A673 (cell line): ENCODE data around the gene VWA8. TPM values are rescaled to one million over a fixed set of nuclear protein-coding genes. Genes with fewer than 3 reads are reported as not detected.
"Not testable (repeated sequence)": the region's sequence is repeated elsewhere in the genome, so short reads cannot be mapped to it uniquely, and the experiment has no call there.

Source experiments
- BruUV-seq: library from RNA; stranded (reverse); fragments of 400-500 nt; replicated peaks from 2 replicates; lab custom pipeline; 2021; lab: Mats Ljungman, UMichigan
- CTCF ChIA-PET: fragments of 300-600 bp; sonication (Branson Sonifier 250); formaldehyde crosslinking; loops from one replicate; lab custom pipeline; 2022; ENCODE audit warnings: antibody characterized with exemption; lab: Charles Lee
- POLR2A ChIA-PET: fragments of 300-600 bp; sonication (Branson Sonifier 250); formaldehyde crosslinking; loops from one replicate; lab custom pipeline; 2022; ENCODE audit warnings: antibody characterized with exemption; ENCODE audit not compliant: low non-redundant PET; lab: Charles Lee
- DNase-seq: peaks from one replicate; pipeline ENCODE4 v3.0.0-alpha.2; 2015; ENCODE audit warnings: low spot score
- H3K27ac ChIP-seq: fragments of 200-600 bp; sonication (generic); 2 replicates; pipeline ENCODE4 v1.5.1; 2016; ENCODE audit warnings: mixed run types, low read depth, mild to moderate bottlenecking, mixed read lengths, antibody characterized with exemption, low read length; ENCODE audit not compliant: poor library complexity, severe bottlenecking
- H3K27me3 ChIP-seq: fragments of 200-600 bp; sonication (generic); replicated peaks from 2 replicates; pipeline ENCODE4 v1.6.1; 2017; ENCODE audit warnings: mixed run types, low read depth, mild to moderate bottlenecking, mixed read lengths, antibody characterized with exemption, low read length; ENCODE audit not compliant: insufficient read depth, poor library complexity
- H3K36me3 ChIP-seq: fragments of 200-600 bp; sonication (generic); 2 replicates; pipeline ENCODE4 v1.6.1; 2016; ENCODE audit warnings: mixed run types, mild to moderate bottlenecking, mixed read lengths, antibody characterized with exemption, low read length; ENCODE audit not compliant: insufficient read depth, poor library complexity, severe bottlenecking
- H3K4me1 ChIP-seq: fragments of 200-600 bp; sonication (generic); 2 replicates; pipeline ENCODE4 v1.6.1; 2017; ENCODE audit warnings: mixed run types, mild to moderate bottlenecking, mixed read lengths, antibody characterized with exemption, low read length; ENCODE audit not compliant: insufficient read depth, poor library complexity, severe bottlenecking
- H3K4me3 ChIP-seq: fragments of 200-600 bp; sonication (generic); 2 replicates; pipeline ENCODE4 v1.5.1; 2016; ENCODE audit warnings: low read depth, mixed run types, mild to moderate bottlenecking, mixed read lengths, low read length; ENCODE audit not compliant: poor library complexity, severe bottlenecking
- H3K9me3 ChIP-seq: fragments of 200-600 bp; sonication (generic); 2 replicates; pipeline ENCODE4 v1.6.1; 2016; ENCODE audit warnings: mixed run types, low read depth, mild to moderate bottlenecking, mixed read lengths, antibody characterized with exemption, low read length; ENCODE audit not compliant: poor library complexity, severe bottlenecking
- CTCF ChIP-seq: fragments of 300-800, 200-600 bp; sonication (generic); conservative IDR thresholded peaks from 2 replicates; pipeline ENCODE4 v1.5.1; 2017; ENCODE audit warnings: low read depth, mild to moderate bottlenecking, antibody characterized with exemption, low read length, moderate library complexity, mixed read lengths
- EZH2 ChIP-seq: fragments of 200-600 bp; sonication (generic); IDR thresholded peaks from 2 replicates; pipeline ENCODE4 v1.6.1; 2017; ENCODE audit warnings: borderline replicate concordance, low read depth, mild to moderate bottlenecking, mixed read lengths, antibody characterized with exemption, low read length; ENCODE audit not compliant: poor library complexity, severe bottlenecking
- intact Hi-C: fragments of 100-400 bp; cut with micrococcal nuclease; formaldehyde crosslinking; loops from one replicate; pipeline ENCODE4 v1.10.0; 2022; ENCODE audit not compliant: unreplicated experiment
- total RNA-seq: library from RNA; stranded (reverse); gene quantifications from 2 replicates; pipeline ENCODE4 v1.2.3, GENCODE V29; 2021

The VWA8 gene
- total RNA-seq, 1 experiment from 2014 or later, result 18.5 TPM

GRCh38 chr13:41639237-41639904 is 321.5 kb downstream of the VWA8 start:
- H3K27me3 ChIP-seq, result no peaks in the 10 kb centered on the region
- DNase-seq, result no peak
- H3K9me3 ChIP-seq, result no peaks in the 10 kb centered on the region
- BruUV-seq, result no TSS peak
- H3K36me3 ChIP-seq, result no peaks in the 10 kb centered on the region
- ChIA-PET POLR2A (no interaction called here), CTCF (no interaction called here)
- peaks cover 12% of the 10 kb centered on the region for H3K4me1 ChIP-seq
- no peak for TF ChIP-seq EZH2
- TF ChIP-seq CTCF, result no peak
- intact Hi-C loops, result no loop called here
- H3K27ac ChIP-seq, result no peak overlapping the region
- no peak overlapping the region for H3K4me3 ChIP-seq

- ChIA-PET POLR2A (no interaction called here), CTCF (no interaction called here)
- H3K9me3 ChIP-seq, result no peaks in the 10 kb centered on the region
- no peaks in the 10 kb centered on the region for H3K27me3 ChIP-seq
- no peak overlapping the region for H3K27ac ChIP-seq
- peaks cover 12% of the 10 kb centered on the region for H3K4me1 ChIP-seq
- intact Hi-C loops, result no loop called here
- H3K4me3 ChIP-seq, result no peak overlapping the region
- no peaks in the 10 kb centered on the region for H3K36me3 ChIP-seq
- TF ChIP-seq EZH2, result no peak
- TF ChIP-seq CTCF, result no peak
- no peak for DNase-seq
- no TSS peak for BruUV-seq
Measured at GRCh38 chr13:41637586-41637985, 323.3 kb downstream of the VWA8 start.

GRCh38 chr13:41637032-41637431 is 323.9 kb downstream of the VWA8 start:
- peaks cover 12% of the 10 kb centered on the region for H3K4me1 ChIP-seq
- H3K27me3 ChIP-seq, BruUV-seq, CTCF ChIA-PET, H3K27ac ChIP-seq, H3K36me3 ChIP-seq, H3K9me3 ChIP-seq, DNase-seq, POLR2A ChIA-PET, H3K4me3 ChIP-seq, intact Hi-C loops: not testable (repeated sequence)

DNA sequence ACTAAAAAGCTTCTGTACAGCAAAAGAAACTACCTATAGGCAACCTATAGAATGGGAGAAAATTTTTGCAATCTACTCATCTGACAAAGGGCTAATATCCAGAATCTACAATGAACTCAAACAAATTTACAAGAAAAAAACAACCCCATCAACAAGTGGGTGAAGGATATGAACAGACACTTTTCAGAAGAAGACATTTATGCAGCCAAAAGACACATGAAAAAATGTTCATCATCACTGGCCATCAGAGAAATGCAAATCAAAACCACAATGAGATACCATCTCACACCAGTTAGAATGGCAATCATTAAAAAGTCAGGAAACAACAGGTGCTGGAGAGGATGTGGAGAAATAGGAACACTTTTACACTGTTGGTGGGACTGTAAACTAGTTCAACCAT is 324.3 kb downstream of the VWA8 start:
- POLR2A ChIA-PET, intact Hi-C loops, H3K36me3 ChIP-seq, CTCF ChIA-PET, H3K4me3 ChIP-seq, H3K27me3 ChIP-seq, H3K27ac ChIP-seq, BruUV-seq, DNase-seq, H3K9me3 ChIP-seq: not testable (repeated sequence)
- H3K4me1 ChIP-seq, result peaks cover 12% of the 10 kb centered on the region
